Upper lobe of left lung (tissue), 6 donors: ENCODE data around the gene KCNH3. TPM values are rescaled to one million over a fixed set of nuclear protein-coding genes. Genes with fewer than 3 reads are reported as not detected.

ENCODE experiments used
- ATAC-seq, 2 donors: fragments of 200-7000 bp; cut with Tn5 transposase; one replicate each; pipeline ENCODE4 v1.9.1; 2022; ENCODE audit warnings: mild to moderate bottlenecking in 2 of 2, moderate library complexity in 2 of 2; ENCODE audit not compliant: low FRiP score in 2 of 2
- DNase-seq, 2 donors: peaks; one replicate each; pipeline ENCODE4 v3.0.0-alpha.2; 2019 to 2020
- H3K27ac ChIP-seq, 4 donors: fragments of 200-600 bp; sonication (generic); one replicate each; pipeline ENCODE4 v1.5.1; 2016 to 2019
- H3K27me3 ChIP-seq, 4 donors: fragments of 200-600 bp; sonication (generic); one replicate each; pipeline ENCODE4 v1.5.1; 2017 to 2019
- H3K36me3 ChIP-seq, 4 donors: fragments of 200-600 bp; sonication (generic); one replicate each; pipeline ENCODE4 v1.5.1; 2016 to 2019
- H3K4me1 ChIP-seq, 4 donors: fragments of 200-600 bp; sonication (generic); one replicate each; pipeline ENCODE4 v1.5.1; 2018 to 2019
- H3K4me3 ChIP-seq, 4 donors: fragments of 200-600 bp; sonication (generic); one replicate each; pipeline ENCODE4 v1.5.1; 2017 to 2019; ENCODE audit warnings: mild to moderate bottlenecking in 2 of 4, moderate library complexity in 1 of 4
- H3K9me3 ChIP-seq, 4 donors: fragments of 200-600 bp; sonication (generic); one replicate each; pipeline ENCODE4 v1.5.1; 2018 to 2019
- EP300 ChIP-seq, 4 donors: sonication (generic); formaldehyde crosslinking; IDR thresholded peaks; one replicate each; pipeline ENCODE4 v1.5.1; 2017; ENCODE audit warnings: antibody characterized with exemption in 4 of 4, control low read depth in 2 of 4
- POLR2A ChIP-seq, 4 donors: fragments of 450-650 bp; IDR thresholded peaks; one replicate each; pipeline ENCODE4 v1.5.1; 2016 to 2017; ENCODE audit warnings: antibody characterized with exemption in 4 of 4, mild to moderate bottlenecking in 2 of 4
- POLR2AphosphoS5 ChIP-seq, 2 donors: sonication (generic); formaldehyde crosslinking; IDR thresholded peaks; one replicate each; pipeline ENCODE4 v1.5.1; 2017; ENCODE audit warnings: antibody characterized with exemption in 2 of 2
- WGBS, 2 donors: methylation state at CpG; one replicate each; pipeline ENCODE4 v1.1.5; 2017 to 2018; 5-methylcytosine and 5-hydroxymethylcytosine counted together
- total RNA-seq, 6 donors: library from RNA; depleted of rRNA in 4 of 6; stranded (reverse); fragments of >200 nt in 4 of 6; gene quantifications; one replicate each; pipeline versions ENCODE4 v1.1.0 to v1.2.1, GENCODE V29; 2016 to 2021
- TF ChIP-seq, protein P1 (sequence below), 6 experiments: fragments of 450-650 bp in 4 of 6; fragments of 200-600 bp in 2 of 6; sonication (generic) in 2 of 6; IDR thresholded peaks; one replicate each; pipeline ENCODE4 v1.5.1; 2016 to 2019; ENCODE audit warnings: antibody characterized with exemption in 6 of 6
- donor health status: DM: no; HTN: no; CAD: no; lungs with moderate emphysema.
- donor health status: DM: no; HTN: yes; CAD: no; lungs with severe emphysema.

The KCNH3 gene
- total RNA-seq, 6 donors from 2014 or later = 0.37 to 19.9 (median 2.5) TPM

DNA sequence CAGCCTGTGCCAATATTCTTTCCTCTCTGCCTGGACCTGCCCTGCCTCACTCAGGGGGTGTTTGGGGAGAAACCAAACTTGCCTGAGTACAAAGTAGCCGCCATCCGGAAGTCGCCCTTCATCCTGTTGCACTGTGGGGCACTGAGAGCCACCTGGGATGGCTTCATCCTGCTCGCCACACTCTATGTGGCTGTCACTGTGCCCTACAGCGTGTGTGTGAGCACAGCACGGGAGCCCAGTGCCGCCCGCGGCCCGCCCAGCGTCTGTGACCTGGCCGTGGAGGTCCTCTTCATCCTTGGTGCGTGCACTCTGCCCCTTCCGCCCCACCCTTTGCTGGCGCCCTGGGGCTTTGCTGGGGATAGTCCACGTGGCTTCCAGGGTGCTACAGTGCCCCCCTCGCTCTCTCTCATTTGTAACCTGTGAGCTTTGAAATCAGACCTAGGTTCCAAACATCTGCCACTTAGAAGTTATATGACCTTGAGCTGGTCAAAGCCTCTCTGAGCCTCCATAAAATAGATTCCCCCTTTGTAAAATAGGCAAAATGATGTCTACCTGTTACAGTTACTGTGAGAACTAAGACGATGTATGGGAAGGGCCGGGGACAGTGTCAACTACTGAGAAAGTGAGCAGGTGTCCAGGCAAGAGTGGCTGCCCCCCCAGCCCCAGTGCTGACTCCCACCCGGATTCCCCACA, 4.5 kb downstream of the KCNH3 start:
- no peak overlapping the region for H3K27ac ChIP-seq
- WGBS, 2 donors = 64% methylated on average over 12 to 20 of the region's 20 CpGs
- no peak for ATAC-seq
- no peak for DNase-seq
- no peaks in the 10 kb centered on the region for H3K9me3 ChIP-seq
- H3K4me1 ChIP-seq = peaks cover 6 to 16% (median 12%) of the 10 kb centered on the region in 4 donors
- peaks cover 0 to 17% (median 11%) of the 10 kb centered on the region in 4 donors for H3K27me3 ChIP-seq
- H3K4me3 ChIP-seq = no peak overlapping the region
- TF ChIP-seq POLR2AphosphoS5 (IDR thresholded peaks at IDR 0.05) = no peak
- TF ChIP-seq POLR2A (IDR thresholded peaks at IDR 0.05) = no peak
- TF ChIP-seq EP300 (IDR thresholded peaks at IDR 0.05) = no peak
- TF ChIP-seq, protein P1, sequence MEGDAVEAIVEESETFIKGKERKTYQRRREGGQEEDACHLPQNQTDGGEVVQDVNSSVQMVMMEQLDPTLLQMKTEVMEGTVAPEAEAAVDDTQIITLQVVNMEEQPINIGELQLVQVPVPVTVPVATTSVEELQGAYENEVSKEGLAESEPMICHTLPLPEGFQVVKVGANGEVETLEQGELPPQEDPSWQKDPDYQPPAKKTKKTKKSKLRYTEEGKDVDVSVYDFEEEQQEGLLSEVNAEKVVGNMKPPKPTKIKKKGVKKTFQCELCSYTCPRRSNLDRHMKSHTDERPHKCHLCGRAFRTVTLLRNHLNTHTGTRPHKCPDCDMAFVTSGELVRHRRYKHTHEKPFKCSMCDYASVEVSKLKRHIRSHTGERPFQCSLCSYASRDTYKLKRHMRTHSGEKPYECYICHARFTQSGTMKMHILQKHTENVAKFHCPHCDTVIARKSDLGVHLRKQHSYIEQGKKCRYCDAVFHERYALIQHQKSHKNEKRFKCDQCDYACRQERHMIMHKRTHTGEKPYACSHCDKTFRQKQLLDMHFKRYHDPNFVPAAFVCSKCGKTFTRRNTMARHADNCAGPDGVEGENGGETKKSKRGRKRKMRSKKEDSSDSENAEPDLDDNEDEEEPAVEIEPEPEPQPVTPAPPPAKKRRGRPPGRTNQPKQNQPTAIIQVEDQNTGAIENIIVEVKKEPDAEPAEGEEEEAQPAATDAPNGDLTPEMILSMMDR (IDR thresholded peaks at IDR 0.05) = no peak
- no peaks in the 10 kb centered on the region for H3K36me3 ChIP-seq

DNA sequence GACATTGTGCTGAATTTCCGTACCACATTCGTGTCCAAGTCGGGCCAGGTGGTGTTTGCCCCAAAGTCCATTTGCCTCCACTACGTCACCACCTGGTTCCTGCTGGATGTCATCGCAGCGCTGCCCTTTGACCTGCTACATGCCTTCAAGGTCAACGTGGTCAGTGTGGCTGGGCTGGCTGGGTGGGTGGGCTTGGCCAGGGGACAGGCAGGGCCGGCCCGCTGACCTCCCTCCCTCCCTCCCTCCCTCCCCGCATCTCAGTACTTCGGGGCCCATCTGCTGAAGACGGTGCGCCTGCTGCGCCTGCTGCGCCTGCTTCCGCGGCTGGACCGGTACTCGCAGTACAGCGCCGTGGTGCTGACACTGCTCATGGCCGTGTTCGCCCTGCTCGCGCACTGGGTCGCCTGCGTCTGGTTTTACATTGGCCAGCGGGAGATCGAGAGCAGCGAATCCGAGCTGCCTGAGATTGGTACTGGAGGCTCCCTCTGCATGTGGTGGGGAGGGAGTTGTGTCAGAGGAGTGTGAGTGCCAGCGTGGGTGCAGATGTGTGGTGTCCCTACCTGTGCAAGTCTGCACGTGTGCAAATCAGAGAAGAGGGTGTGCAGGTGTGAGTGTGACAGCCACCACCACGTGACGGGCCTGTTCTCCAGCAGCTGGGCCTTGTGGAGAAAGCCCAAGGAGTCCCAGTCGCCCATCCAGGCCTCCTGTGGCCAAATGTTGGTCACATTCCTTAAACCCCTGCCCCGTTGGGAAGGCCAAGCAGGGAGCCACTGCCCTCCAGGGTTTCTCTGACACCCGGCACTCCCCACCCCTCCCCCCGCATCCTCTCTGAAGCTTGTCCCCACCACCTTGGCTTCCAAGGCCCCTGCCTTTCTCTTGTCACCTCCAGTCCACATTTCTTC, 5.3 kb downstream of the KCNH3 start:
- peaks cover 9 to 16% (median 14%) of the 10 kb centered on the region in 4 donors for H3K4me1 ChIP-seq
- DNase-seq (no peak), ATAC-seq (no peak)
- no peak overlapping the region for H3K4me3 ChIP-seq
- TF ChIP-seq POLR2AphosphoS5 (IDR thresholded peaks at IDR 0.05) (no peak), POLR2A (IDR thresholded peaks at IDR 0.05) (no peak), EP300 (IDR thresholded peaks at IDR 0.05) (no peak)
- TF ChIP-seq, protein P1 (IDR thresholded peaks at IDR 0.05) = no peak
- no peak overlapping the region for H3K27ac ChIP-seq
- 43 to 45% methylated on average over 10 to 34 of the region's 39 CpGs for WGBS, 2 donors
- no peaks in the 10 kb centered on the region for H3K36me3 ChIP-seq
- peaks cover 0 to 17% (median 14%) of the 10 kb centered on the region in 4 donors for H3K27me3 ChIP-seq
- H3K9me3 ChIP-seq = no peaks in the 10 kb centered on the region

DNA sequence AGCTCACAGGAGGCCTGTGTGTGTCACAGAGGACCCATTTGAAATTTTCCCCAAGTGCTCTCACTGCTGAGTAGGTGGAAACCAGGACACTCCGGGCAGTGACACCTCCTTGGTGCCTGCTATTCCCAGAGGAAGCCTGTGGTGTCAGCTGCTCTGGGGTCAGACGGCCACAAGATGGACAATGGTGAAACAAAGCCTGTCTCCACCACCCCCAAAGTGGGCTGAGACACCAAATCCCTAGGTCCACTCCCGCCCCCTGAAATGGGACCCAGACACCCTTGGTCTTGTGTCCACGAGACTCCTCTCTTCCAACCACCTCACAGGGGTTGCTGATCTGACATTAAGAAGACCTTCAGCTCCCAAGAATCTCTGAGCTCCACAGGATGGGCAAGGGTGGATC, 7.0 kb downstream of the KCNH3 start:
- peaks cover 0 to 17% (median 10%) of the 10 kb centered on the region in 4 donors for H3K27me3 ChIP-seq
- no peak overlapping the region for H3K27ac ChIP-seq
- TF ChIP-seq EP300 (IDR thresholded peaks at IDR 0.05) (no peak), POLR2A (IDR thresholded peaks at IDR 0.05) (no peak), POLR2AphosphoS5 (IDR thresholded peaks at IDR 0.05) (no peak)
- TF ChIP-seq, protein P1 (IDR thresholded peaks at IDR 0.05) = no peak
- DNase-seq (no peak), ATAC-seq (no peak)
- no peaks in the 10 kb centered on the region for H3K9me3 ChIP-seq
- 82 to 92% methylated on average over 2 to 4 of the region's 4 CpGs for WGBS, 2 donors
- H3K4me3 ChIP-seq = no peak overlapping the region
- H3K4me1 ChIP-seq = peaks cover 12 to 15% (median 13%) of the 10 kb centered on the region in 4 donors
- no peaks in the 10 kb centered on the region for H3K36me3 ChIP-seq

DNA sequence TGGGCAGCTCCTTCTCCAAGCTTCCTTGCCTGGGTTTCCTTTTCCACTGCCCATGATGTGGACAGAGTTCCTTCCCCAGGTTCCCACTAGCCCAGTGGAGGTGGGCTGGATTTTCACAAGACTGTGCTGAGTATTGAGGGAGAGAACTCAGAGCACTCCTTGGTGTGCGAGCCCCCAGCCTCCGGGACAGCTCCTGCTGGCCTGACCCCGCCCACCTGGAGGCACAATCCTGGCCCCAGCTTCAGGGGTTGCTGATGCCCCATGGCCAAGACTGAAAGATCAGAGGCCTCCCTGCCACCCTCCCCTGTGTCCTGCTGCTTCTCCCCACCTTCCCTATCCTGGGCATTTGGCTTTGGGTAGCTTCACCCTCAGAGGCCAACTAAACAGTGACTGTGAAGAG, 7.7 kb downstream of the KCNH3 start:
- Histone ChIP-seq H3K4me3 (no peak overlapping the region), H3K9me3 (no peaks in the 10 kb centered on the region), H3K27ac (no peak overlapping the region), H3K36me3 (no peaks in the 10 kb centered on the region), H3K27me3 (peaks cover 0 to 17% (median 10%) of the 10 kb centered on the region in 4 donors), H3K4me1 (peaks cover 12 to 15% (median 13%) of the 10 kb centered on the region in 4 donors)
- WGBS, 2 donors = 59 to 89% methylated on average over 3 of the region's 3 CpGs
- TF ChIP-seq, protein P1 (IDR thresholded peaks at IDR 0.05) = no peak
- no peak for TF ChIP-seq POLR2A (IDR thresholded peaks at IDR 0.05)
- no peak for TF ChIP-seq EP300 (IDR thresholded peaks at IDR 0.05)
- TF ChIP-seq POLR2AphosphoS5 (IDR thresholded peaks at IDR 0.05) = no peak
- DNase-seq = no peak
- no peak for ATAC-seq
